A673 (cell line): ENCODE measurements around the gene CCDC15. TPM values are rescaled to one million over a fixed set of nuclear protein-coding genes. Genes with fewer than 3 reads are reported as not detected.

ENCODE experiments used
- BruUV-seq: library from RNA; stranded (reverse); fragments of 400-500 nt; replicated peaks from 2 replicates; lab custom pipeline; 2021; lab: Mats Ljungman, UMichigan
- CTCF ChIA-PET: fragments of 300-600 bp; sonication (Branson Sonifier 250); formaldehyde crosslinking; loops from one replicate; lab custom pipeline; 2022; ENCODE audit warnings: antibody characterized with exemption; lab: Charles Lee
- POLR2A ChIA-PET: fragments of 300-600 bp; sonication (Branson Sonifier 250); formaldehyde crosslinking; loops from one replicate; lab custom pipeline; 2022; ENCODE audit warnings: antibody characterized with exemption; ENCODE audit not compliant: low non-redundant PET; lab: Charles Lee
- DNase-seq: peaks from one replicate; pipeline ENCODE4 v3.0.0-alpha.2; 2015; ENCODE audit warnings: low spot score
- H3K27ac ChIP-seq: fragments of 200-600 bp; sonication (generic); 2 replicates; pipeline ENCODE4 v1.5.1; 2016; ENCODE audit warnings: mixed run types, low read depth, mild to moderate bottlenecking, mixed read lengths, antibody characterized with exemption, low read length; ENCODE audit not compliant: poor library complexity, severe bottlenecking
- H3K27me3 ChIP-seq: fragments of 200-600 bp; sonication (generic); replicated peaks from 2 replicates; pipeline ENCODE4 v1.6.1; 2017; ENCODE audit warnings: mixed run types, low read depth, mild to moderate bottlenecking, mixed read lengths, antibody characterized with exemption, low read length; ENCODE audit not compliant: insufficient read depth, poor library complexity
- H3K36me3 ChIP-seq: fragments of 200-600 bp; sonication (generic); 2 replicates; pipeline ENCODE4 v1.6.1; 2016; ENCODE audit warnings: mixed run types, mild to moderate bottlenecking, mixed read lengths, antibody characterized with exemption, low read length; ENCODE audit not compliant: insufficient read depth, poor library complexity, severe bottlenecking
- H3K4me1 ChIP-seq: fragments of 200-600 bp; sonication (generic); 2 replicates; pipeline ENCODE4 v1.6.1; 2017; ENCODE audit warnings: mixed run types, mild to moderate bottlenecking, mixed read lengths, antibody characterized with exemption, low read length; ENCODE audit not compliant: insufficient read depth, poor library complexity, severe bottlenecking
- H3K4me3 ChIP-seq: fragments of 200-600 bp; sonication (generic); 2 replicates; pipeline ENCODE4 v1.5.1; 2016; ENCODE audit warnings: low read depth, mixed run types, mild to moderate bottlenecking, mixed read lengths, low read length; ENCODE audit not compliant: poor library complexity, severe bottlenecking
- H3K9me3 ChIP-seq: fragments of 200-600 bp; sonication (generic); 2 replicates; pipeline ENCODE4 v1.6.1; 2016; ENCODE audit warnings: mixed run types, low read depth, mild to moderate bottlenecking, mixed read lengths, antibody characterized with exemption, low read length; ENCODE audit not compliant: poor library complexity, severe bottlenecking
- CTCF ChIP-seq: fragments of 300-800, 200-600 bp; sonication (generic); conservative IDR thresholded peaks from 2 replicates; pipeline ENCODE4 v1.5.1; 2017; ENCODE audit warnings: low read depth, mild to moderate bottlenecking, antibody characterized with exemption, low read length, moderate library complexity, mixed read lengths
- EZH2 ChIP-seq: fragments of 200-600 bp; sonication (generic); IDR thresholded peaks from 2 replicates; pipeline ENCODE4 v1.6.1; 2017; ENCODE audit warnings: borderline replicate concordance, low read depth, mild to moderate bottlenecking, mixed read lengths, antibody characterized with exemption, low read length; ENCODE audit not compliant: poor library complexity, severe bottlenecking
- intact Hi-C: fragments of 100-400 bp; cut with micrococcal nuclease; formaldehyde crosslinking; loops from one replicate; pipeline ENCODE4 v1.10.0; 2022; ENCODE audit not compliant: unreplicated experiment
- total RNA-seq: library from RNA; stranded (reverse); gene quantifications from 2 replicates; pipeline ENCODE4 v1.2.3, GENCODE V29; 2021

CCDC15 gene
- total RNA-seq, 1 experiment from 2014 or later, result 5.4 TPM

- BruUV-seq, result no TSS peak
- CTCF ChIA-PET, result no interaction called here
- Histone ChIP-seq H3K4me3 (no peak overlapping the region), H3K27ac (no peak overlapping the region), H3K36me3 (no peaks in the 10 kb centered on the region), H3K9me3 (no peaks in the 10 kb centered on the region), H3K27me3 (no peaks in the 10 kb centered on the region), H3K4me1 (no peaks in the 10 kb centered on the region)
- DNase-seq, result no peak
- POLR2A ChIA-PET, result no interaction called here
- TF ChIP-seq CTCF (no peak), EZH2 (no peak)
- intact Hi-C loops, result no loop called here
Measured at GRCh38 chr11:125074511-125075241, 120.7 kb downstream of the CCDC15 start.

GRCh38 chr11:125075242-125075625 is 121.2 kb downstream of the CCDC15 start:
- Histone ChIP-seq H3K9me3 (no peaks in the 10 kb centered on the region), H3K27ac (no peak overlapping the region), H3K4me1 (no peaks in the 10 kb centered on the region), H3K4me3 (no peak overlapping the region), H3K27me3 (no peaks in the 10 kb centered on the region), H3K36me3 (no peaks in the 10 kb centered on the region)
- intact Hi-C loops, result no loop called here
- ChIA-PET POLR2A (no interaction called here), CTCF (no interaction called here)
- no peak for DNase-seq
- TF ChIP-seq CTCF, result no peak
- no peak for TF ChIP-seq EZH2
- BruUV-seq, result no TSS peak

- H3K4me3 ChIP-seq, result no peak overlapping the region
- H3K4me1 ChIP-seq, result no peaks in the 10 kb centered on the region
- no peaks in the 10 kb centered on the region for H3K9me3 ChIP-seq
- no TSS peak for BruUV-seq
- no peak overlapping the region for H3K27ac ChIP-seq
- TF ChIP-seq EZH2 (no peak), CTCF (0 out of 2 replicates have a peak, but pooled peaks have one; percentile 15)
- CTCF ChIA-PET, result no interaction called here
- intact Hi-C loops, result no loop called here
- H3K27me3 ChIP-seq, result no peaks in the 10 kb centered on the region
- DNase-seq, result no peak
- POLR2A ChIA-PET, result no interaction called here
- no peaks in the 10 kb centered on the region for H3K36me3 ChIP-seq
Measured at GRCh38 chr11:125075900-125076317, 121.9 kb downstream of the CCDC15 start.
